GM10266 (cell line): ENCODE data around the gene CKS2.
"Not testable (repeated sequence)": the region's sequence is repeated elsewhere in the genome, so short reads cannot be mapped to it uniquely, and the experiment has no call there.

ENCODE experiments used
- DNase-seq: peaks from one replicate; pipeline ENCODE4 v3.0.0; 2012; ENCODE audit errors: extremely low spot score
- CTCF ChIP-seq: IDR thresholded peaks from 2 replicates; pipeline ENCODE4 v1.5.1; 2012; ENCODE audit warnings: mild to moderate bottlenecking, low read depth; ENCODE audit not compliant: control insufficient read depth, insufficient read depth; ENCODE audit errors: missing control alignments

Gene CKS2

GRCh38 chr9:89278997-89279739 is 31.8 kb upstream of the CKS2 start:
- DNase-seq, result peak; percentile 72
- TF ChIP-seq CTCF, result peak; percentile 70

DNA sequence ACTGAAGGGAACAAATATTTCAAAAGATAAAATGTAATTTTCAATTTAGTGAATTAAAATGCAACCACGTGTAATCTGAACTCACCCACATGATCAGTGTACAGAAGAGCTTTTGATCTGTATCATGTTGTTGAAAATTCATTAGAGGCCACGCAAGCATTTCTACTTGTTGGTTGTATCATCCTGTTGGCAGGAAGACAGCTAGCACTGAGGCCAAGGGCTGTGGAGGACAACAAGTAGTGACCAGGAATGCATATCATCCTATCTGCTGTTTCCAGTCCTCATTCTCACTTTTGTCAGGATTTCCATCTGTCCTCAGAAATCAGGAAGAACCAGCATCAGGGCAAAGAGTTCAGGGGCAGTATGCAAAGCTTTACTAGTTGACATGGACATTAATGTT is 29.9 kb upstream of the CKS2 start:
- DNase-seq, result no peak
- no peak for TF ChIP-seq CTCF

GRCh38 chr9:89282248-89282968 is 28.6 kb upstream of the CKS2 start:
- not testable (repeated sequence) for DNase-seq

DNA sequence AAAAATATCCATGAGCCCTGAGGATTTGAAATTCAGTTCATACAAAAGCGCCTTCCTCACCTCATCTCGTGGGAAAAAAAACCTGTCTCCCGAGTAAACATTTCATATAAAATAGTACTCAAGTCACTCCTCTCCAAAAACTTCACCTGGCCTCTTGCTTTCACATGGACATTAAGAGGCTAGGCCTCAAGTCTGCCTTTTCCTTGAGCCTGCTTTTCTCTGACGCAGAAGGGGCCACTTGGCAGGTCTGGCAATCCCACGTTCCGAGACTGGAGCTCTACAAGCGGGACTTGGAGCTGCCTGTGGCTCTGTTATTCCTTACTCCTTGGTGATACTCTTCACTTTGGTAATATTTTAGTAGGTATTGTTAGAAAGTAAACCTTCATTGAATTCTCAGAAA is 26.9 kb upstream of the CKS2 start:
- no peak for DNase-seq
- no peak for TF ChIP-seq CTCF

- no peak for DNase-seq
- TF ChIP-seq CTCF, result no peak
Measured at GRCh38 chr9:89291741-89292140, 19.3 kb upstream of the CKS2 start.

- no peak for TF ChIP-seq CTCF
- DNase-seq, result no peak
Measured at GRCh38 chr9:89293014-89293413, 18.0 kb upstream of the CKS2 start.

DNA sequence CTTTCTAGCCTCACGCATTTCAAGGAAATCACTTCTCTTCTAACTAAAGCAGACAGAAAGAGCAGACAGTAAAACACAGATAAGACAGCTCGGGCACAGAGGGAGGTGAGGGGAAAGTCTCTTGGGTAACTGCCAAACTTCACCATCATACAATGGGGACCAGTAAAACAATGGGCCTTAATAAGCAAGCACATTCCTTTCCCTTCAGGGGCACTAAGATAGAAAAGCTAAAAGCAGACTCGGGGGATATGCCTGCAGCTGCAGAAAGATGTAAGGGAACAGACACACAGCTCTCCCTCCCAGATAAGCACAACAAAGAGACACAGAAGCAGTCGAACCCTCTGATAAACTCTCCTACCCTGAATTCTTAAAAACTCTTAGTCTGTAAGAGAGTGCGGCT is 15.6 kb upstream of the CKS2 start:
- no peak for DNase-seq
- TF ChIP-seq CTCF, result no peak

- not testable (repeated sequence) for DNase-seq
Measured at GRCh38 chr9:89301996-89302395, 9.0 kb upstream of the CKS2 start.
